WI38 (cell line): ENCODE results near the gene ADORA2B.

ENCODE experiments used
- H3K4me3 ChIP-seq: 2 replicates; pipeline ENCODE4 v1.5.1; 2011; ENCODE audit warnings: low read depth, mild to moderate bottlenecking, control low read depth, low read length
- CTCF ChIP-seq: IDR thresholded peaks from 2 replicates; pipeline ENCODE4 v1.5.1; 2012; ENCODE audit warnings: low read depth, mild to moderate bottlenecking, control low read depth, low read length

ADORA2B gene

GRCh38 chr17:15998031-15998562 is 53.2 kb downstream of the ADORA2B start:
- no peak for TF ChIP-seq CTCF
- H3K4me3 ChIP-seq, result no peak overlapping the region

GRCh38 chr17:15999141-15999973 is 54.4 kb downstream of the ADORA2B start, which contains the start of the genes TTC19 and ZSWIM7:
Gene TTC19 (plus strand): TSS chr17:15999824. CDS start chr17:15999849, 25 bp downstream.
Gene ZSWIM7 (minus strand): TSS chr17:15999704. CDS start chr17:15999594, 110 bp downstream.
- H3K4me3 ChIP-seq, result peak within 1 kb of the TSS; percentile 79
- no peak for TF ChIP-seq CTCF

- peak overlapping the region; percentile 79 for H3K4me3 ChIP-seq
- no peak for TF ChIP-seq CTCF
These were observed 55.3 kb downstream of the ADORA2B start for GRCh38 chr17:15999974-16000827.

GRCh38 chr17:16001226-16001897 is 56.4 kb downstream of the ADORA2B start:
- H3K4me3 ChIP-seq, result peak overlapping the region; percentile 79
- no peak for TF ChIP-seq CTCF

- TF ChIP-seq CTCF, result no peak
- H3K4me3 ChIP-seq, result no peak overlapping the region
These were observed 57.9 kb downstream of the ADORA2B start for GRCh38 chr17:16002708-16003260.

- no peak for TF ChIP-seq CTCF
- H3K4me3 ChIP-seq, result no peak overlapping the region
These were observed 58.9 kb downstream of the ADORA2B start for GRCh38 chr17:16003841-16004240.
